EH (cell line): Measurements from ENCODE around the gene STRA8.
A peak's percentile ranks its signal among the peaks of the same experiment; 100 is the strongest.

Experiments used
- DNase-seq: peaks from one replicate; pipeline ENCODE4 v3.0.0-alpha.2; 2015; ENCODE audit warnings: low read depth

STRA8 gene

GRCh38 chr7:135238112-135238744 lies 4.6 kb downstream of the STRA8 start:
- no peak for DNase-seq

- DNase-seq = no peak
Measured at GRCh38 chr7:135239263-135239662, 5.6 kb downstream of the STRA8 start.

GRCh38 chr7:135240441-135240840 lies 6.8 kb downstream of the STRA8 start:
- no peak for DNase-seq

GRCh38 chr7:135242096-135242684 lies 8.6 kb downstream of the STRA8 start:
- DNase-seq = no peak

- no peak for DNase-seq
Measured at GRCh38 chr7:135245226-135246190, 11.9 kb downstream of the STRA8 start.

- no peak for DNase-seq
Measured at GRCh38 chr7:135246191-135246825, 12.7 kb downstream of the STRA8 start.

GRCh38 chr7:135247746-135248471 lies 14.3 kb downstream of the STRA8 start:
- DNase-seq = no peak

- no peak for DNase-seq
Measured at GRCh38 chr7:135248546-135248945, 14.9 kb downstream of the STRA8 start.

- DNase-seq = no peak
Measured at GRCh38 chr7:135251496-135252391, 18.1 kb downstream of the STRA8 start.

- peak; percentile 86 for DNase-seq
Measured at GRCh38 chr7:135253851-135254771, 20.5 kb downstream of the STRA8 start.

GRCh38 chr7:135257790-135258189 lies 24.2 kb downstream of the STRA8 start:
- DNase-seq = no peak

GRCh38 chr7:135258585-135258984 lies 24.9 kb downstream of the STRA8 start:
- no peak for DNase-seq

GRCh38 chr7:135259702-135260101 lies 26.1 kb downstream of the STRA8 start:
- no peak for DNase-seq

GRCh38 chr7:135260470-135260869 lies 26.8 kb downstream of the STRA8 start:
- no peak for DNase-seq

- no peak for DNase-seq
Measured at GRCh38 chr7:135260930-135261721, 27.5 kb downstream of the STRA8 start.

- DNase-seq = no peak
Measured at GRCh38 chr7:135262623-135263320, 29.1 kb downstream of the STRA8 start.

- DNase-seq = no peak
Measured at GRCh38 chr7:135263321-135263970, 29.8 kb downstream of the STRA8 start.

GRCh38 chr7:135265637-135266036 lies 32.0 kb downstream of the STRA8 start:
- DNase-seq = no peak
